GM18502 (cell line): Measurements from ENCODE around the gene CTCFL.

Source experiments
- ATAC-seq: cut with Tn5 transposase; IDR thresholded peaks from one replicate; pipeline ENCODE4 v1.9.1; 2021; ENCODE audit warnings: mild to moderate bottlenecking; ENCODE audit not compliant: unreplicated experiment, poor library complexity

Gene CTCFL

DNA sequence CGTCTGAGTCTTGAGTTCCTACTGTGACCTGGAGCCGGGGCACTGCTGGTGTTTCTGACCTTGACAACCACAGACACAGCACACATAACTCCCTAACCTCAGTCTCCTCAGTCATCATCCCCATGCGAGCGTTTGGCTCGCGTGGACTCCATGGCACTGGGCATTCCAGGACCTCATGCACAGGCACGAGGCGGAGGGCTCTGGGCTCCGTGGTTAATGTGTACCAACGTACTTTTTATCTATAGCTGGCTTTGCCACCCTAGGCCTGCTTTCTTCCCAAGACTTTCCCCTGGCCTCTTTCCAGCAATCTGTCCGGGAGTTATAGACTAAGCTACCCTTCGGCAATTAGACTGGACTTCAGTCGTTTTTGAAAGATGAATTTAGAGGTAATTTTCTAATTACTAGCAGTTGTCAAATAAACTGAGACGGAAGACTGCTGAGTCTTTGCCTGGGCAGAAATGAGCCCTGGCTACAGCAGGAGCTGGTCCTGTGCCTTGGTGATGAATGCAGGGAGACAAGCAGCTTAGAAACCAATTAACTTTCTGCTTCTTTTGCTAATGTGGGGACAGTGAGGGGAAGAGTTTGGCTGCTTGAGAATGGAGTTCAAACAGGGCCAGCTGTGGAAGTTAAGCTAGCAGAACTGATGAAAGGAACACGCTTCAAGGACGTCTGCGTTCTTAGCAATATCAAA lies 16.1 kb upstream of the CTCFL start:
- no peak for ATAC-seq

DNA sequence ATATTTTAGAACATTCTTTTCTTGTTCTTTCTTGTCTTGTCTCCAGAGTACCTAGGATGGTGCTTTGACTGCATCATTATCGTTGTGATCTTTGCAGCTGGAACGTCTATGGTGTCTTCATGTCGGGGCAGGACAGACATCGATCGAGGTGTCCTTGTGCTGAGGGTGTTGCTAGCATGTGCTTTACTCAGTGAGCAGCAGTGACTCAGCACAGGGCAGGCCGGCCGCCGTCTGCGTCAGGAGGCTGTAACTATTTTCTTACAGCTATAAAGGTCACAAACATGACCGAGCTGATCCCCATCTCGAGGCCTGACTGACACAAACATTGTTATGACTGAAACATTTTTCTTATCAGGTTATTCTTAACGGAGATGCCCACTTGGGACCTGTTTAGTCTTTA lies 14.9 kb upstream of the CTCFL start:
- no peak for ATAC-seq

DNA sequence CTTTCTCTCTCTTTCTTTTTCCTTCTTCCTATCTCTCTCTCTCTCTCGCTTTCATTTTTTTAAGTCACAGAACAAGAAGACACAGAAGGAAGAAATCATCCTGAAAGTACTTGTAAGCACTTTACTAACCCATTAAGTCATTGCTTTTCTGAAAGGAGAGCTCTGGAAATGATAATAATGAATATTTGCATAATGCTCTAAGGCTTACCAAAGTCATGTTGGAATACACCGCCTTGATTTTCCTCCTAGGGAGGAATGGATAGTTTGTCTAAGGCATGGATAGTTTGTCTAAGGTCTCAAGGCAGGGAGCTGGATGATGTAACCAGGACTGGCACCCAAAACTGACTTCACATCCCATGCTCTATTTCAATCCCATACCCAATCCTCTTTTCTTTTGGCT lies 12.9 kb upstream of the CTCFL start:
- no peak for ATAC-seq

DNA sequence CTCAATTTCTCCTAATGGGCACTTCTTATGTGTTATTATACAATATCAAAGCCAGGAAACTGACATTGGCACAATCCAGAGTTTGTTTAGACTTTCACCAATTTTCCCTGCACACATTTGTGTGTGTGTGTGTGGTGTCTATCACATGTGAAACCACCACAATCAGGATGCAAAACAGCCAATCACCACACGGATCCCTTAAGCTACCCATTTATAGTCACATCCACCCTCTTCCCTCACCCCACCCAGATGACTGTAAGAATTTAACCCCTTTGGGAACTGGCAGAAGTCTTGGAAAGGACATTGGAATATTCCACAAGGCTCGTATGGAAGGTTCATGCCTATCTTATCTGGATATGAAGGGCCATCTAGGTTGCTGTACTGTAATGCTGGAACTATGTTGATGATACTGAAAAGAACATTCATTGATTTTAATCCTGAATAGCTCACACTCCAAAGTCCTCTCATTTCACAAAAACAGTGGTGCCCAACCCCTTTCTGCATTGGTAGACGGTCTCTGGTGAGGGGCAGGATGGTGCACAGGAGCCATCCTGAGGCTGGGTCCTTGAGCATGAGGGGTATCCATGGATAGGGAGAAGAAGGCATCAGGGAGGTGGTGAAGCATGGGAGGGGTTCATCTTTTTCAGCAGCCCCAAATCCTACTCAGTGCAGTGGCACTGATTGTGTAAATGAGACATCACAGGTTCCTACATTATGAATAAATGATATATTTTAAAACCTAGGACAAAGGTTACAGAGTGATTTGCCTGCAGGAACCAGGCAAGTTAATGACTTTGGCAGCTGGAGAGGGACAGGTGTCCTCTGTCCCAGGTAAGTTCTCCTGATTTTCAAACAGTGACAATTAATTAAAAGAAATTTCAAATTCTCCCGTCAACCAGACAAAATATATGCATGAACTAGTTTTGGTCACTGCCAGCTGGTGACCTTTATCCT lies 12.1 kb upstream of the CTCFL start:
- ATAC-seq: no peak

DNA sequence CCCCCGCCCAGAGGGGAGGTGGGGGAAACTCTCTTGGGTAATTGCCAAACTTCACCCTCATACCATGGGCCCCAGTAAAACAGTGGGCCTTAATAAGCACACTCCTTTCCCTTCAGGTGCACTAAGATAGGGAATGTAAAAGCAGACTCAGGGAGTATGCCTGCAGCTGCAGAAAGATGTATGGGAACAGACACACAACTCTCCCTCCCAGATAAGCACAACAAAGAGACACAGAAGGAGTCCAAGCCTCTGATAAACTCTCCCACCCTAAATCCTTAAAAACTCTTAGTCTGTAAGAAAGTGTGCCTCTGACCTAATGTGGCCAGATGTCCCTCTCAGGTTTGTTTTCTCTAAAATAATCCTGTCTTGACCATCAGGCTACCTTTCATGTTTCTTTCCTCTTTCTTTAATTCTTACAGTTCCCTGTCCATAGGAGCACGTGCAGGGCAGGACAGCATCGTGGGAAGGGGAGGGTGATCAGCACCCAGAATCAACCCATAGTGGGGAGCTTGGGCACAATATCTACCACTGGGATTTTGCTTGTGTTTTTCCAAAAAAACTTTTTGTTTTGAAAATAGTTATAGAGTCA lies 11.3 kb upstream of the CTCFL start:
- no peak for ATAC-seq

DNA sequence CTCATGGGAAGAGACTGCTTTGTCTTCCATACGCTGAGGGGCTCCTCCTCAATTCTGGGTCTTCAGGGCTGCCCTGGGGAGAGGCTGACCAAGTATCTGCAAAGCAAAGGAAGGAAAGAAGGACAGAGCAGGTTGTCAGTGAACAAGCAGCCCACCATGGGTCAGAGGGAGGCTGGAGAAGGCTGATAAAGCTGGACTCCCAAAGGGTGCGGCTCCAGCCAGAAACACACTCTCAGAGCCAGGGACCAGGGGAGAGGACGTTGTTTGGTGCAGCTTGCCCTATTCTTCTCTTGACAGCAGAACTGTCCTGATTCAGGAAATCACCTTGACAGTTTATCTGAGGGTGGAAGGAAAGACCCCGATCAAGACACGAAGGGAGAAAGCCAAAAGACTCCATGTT lies 10.4 kb upstream of the CTCFL start:
- no peak for ATAC-seq

DNA sequence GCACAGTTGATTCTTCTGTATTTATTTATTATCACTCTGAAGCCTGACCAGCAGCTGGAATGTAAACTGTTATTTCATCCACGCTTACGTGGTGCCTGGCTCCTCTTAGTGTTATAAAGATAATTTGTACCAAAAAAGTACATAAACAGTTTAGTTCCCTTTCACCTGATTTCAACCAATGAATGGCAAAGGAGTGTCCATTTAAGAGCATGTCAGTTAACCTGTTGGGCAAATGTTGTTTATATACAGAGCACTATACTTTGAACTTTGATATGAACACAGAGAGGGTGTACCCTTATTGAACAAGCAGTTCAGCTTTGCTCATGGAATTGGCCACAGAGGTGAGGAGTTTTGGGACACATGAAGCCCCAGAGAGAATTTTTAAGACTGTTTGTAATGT lies 7.2 kb upstream of the CTCFL start:
- no peak for ATAC-seq

DNA sequence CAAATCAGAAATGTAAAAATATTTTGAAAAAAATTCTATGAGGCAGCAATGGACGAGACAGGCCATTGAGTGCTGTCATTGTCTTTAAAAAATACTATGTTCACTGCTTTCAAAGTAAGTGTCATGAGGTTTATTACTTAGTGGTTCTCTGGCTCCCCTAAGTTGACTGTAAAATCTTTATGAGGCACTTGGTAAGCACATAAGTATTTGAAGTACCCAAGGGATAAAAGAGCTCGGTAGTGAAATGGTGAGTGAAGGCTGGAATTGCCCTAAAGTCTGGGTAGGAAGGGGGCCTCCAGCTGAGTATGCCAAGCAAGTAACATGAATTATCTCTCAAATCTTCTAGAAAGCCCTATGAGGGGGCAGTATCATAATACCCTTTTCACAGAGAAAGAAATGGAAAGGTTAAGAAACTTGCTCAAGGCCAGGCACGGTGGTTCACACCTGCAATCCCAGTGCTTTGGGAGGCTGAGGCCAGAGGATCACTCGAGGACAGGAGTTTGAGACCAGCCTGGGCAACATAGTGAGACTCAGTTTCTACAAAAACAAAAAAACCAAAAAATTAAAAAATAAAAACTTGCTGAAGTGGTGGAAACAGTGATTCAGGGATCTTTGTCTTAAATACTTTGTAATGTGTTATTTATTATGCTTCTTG lies 5.5 kb upstream of the CTCFL start:
- ATAC-seq: no peak

DNA sequence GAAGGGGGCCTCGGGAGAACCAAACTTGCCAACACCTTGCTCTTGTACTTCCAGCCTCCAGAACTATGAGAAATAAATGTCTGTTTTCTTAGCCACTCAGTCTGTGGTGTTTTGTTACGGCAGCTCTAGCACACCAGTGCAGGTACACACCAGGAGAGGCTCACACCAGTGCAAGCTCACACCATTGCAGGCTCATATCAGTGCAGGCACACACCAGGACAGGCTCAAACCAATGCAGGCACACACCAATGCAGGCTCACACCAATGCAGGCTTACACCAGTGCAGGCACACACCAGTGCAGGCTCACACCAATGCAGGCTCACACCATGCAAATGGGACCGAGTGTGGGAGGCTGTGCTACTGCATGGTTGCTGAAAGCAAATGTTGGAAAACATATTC lies 4.9 kb upstream of the CTCFL start:
- ATAC-seq: no peak

DNA sequence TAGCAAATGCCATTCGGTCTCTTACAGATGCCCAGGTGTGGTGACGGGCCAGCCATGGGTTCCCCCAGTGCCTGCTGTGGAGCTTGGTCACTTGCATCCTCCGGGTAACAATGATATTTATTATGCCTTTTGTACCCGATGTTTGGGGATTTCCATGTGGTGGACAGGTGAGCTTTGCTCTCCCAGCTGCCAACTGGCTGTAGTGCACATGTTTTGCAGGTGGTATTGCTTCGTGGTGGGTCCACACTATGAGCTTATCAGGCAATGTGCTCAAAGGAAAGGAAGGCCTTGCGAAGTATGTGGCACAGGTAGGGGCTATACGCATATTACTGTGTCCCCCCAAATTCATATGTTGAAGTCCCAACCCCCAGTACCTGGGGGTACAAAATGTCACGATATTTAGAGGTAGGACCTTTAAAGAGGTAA lies 4.2 kb upstream of the CTCFL start:
- ATAC-seq: no peak

DNA sequence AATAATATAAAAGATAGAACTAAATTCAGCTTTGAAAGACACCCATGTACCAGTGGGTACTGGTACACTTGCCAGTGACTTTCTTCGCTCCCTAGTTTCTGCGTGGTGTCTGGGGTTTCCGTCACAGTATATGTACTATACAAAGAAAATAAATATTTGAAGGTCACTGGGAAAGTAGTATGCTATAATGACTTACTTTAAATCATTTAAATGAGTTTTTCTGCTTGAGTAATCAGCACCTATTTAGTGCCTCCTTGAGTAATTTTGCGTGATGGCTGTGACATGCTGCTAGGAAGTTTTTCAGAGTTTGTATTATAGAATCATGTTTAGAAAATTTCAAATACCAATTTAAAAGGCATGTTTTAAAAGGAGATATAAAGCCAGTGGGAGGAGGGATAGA lies 3.2 kb upstream of the CTCFL start:
- ATAC-seq: no peak

DNA sequence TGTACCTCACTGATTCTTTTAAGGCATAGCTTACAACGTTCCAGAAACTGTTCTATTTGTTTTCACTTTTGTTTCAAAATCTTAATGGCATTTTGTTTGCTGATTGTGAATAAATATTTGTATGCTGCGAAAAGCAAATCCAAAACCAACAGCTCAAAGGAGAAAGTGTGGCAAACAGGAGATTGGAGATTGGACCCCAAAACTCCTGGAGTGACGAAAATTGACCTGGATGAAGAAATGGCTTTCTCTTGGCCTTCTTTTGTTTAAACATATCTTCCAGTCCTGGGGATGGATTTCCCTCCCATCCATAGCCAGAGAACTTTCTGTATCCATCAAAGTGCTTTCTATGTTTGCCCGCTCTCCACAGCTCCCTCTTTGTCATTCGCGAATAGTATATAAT lies 2.8 kb upstream of the CTCFL start:
- no peak for ATAC-seq

DNA sequence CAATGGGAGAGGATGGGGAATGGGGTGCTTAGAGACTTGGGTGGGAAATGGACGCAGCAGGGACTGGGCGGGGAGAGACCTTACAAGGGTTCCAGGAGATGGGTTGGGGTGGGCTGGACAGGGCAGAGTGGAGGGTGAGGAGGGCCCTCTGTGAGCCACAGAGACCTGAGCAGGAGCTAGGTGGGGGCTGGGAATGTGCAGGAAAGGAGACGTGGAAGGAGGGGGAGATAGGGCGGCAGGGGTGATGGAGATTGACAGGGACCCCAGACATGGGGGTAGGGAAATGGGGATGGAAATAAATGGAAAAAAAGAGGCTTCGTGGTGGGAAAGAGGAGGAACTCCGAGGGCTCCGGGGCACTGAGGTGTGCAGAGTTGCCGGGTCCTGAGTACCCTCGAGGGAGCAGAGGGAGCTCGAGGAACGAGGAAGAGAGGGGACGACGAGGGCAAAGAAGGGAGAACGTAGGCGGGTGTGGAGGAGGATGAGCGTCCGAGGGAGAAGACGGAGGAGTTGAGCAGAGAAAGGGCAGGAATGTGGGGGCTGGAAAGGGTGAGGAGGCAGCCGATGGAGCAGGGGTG lies 2.0 kb upstream of the CTCFL start:
- ATAC-seq: no peak

DNA sequence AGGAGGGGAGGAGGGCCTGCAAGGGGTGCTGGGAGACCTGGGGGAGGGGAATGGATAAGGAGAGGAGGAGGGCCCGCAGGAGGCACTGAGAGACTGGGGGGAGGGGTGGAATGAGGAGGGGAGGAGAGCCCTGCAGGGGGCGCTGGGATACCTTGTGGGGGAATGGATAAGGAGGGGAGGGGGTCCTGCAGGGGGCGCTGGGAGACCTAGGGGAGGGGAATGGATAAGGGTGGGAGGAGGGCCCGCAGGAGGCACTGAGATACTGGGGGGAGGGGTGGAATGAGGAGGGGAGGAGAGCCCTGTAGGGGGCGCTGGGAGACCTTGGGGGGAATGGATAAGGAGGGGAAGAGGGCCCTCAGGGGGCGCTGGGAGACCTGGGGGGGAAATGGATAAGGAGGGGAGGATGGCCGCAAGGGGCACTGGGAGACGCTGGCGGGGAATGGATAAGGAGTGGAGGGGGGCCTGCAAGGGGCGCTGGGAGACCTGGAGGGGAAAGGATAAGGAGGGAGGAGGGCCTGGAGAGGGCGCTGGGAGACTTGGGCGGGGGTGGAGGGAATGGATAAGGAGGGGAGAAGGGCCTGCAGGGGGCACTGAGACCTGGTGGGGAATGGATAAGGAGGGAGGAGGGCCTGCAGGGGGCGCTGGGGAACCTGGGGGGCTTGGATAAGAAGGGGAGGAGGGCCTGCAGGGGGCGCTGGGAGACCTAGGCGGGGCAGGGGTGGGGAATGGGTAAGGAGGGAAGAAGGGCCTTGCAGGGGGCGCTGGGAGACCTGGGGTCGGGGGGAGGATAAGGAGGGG lies 1.3 kb upstream of the CTCFL start:
- no peak for ATAC-seq

DNA sequence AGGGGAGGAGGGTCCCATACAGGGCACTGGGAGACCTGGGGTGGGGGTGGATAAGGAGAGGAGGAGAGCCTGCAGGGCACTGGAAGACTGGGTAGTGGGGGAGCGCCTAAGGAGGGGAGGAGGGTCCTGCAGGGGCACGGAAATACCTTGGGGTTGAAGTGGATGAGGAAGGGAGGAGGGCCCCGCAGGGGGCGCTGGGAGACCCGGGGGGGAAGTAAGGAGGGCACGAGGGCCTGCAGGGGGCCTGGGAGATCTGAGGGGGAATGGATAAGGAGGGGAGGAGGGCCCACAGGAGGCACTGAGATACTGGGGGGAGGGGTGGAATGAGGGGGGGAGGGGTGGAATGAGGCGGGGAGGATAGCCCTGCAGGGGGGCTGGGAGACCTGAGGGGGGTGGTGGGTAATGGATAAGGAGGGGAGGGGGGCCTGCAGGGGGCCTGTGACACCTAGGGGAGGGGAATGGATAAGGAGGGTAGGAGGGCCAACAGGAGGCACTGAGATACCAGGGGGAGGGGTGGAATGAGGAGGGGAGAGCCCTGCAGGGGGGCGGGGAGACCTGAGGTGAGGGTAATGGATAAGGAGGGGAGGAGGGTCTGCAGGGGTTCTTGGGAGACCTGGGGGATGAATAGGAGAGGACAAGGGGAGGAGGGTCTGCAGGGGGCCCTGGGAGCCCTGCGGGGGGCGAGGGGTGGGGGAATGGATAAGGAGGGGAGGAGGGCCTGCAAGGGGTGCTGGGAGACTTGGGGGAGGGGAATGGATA lies 567 bp upstream of the CTCFL start:
- ATAC-seq: no peak

DNA sequence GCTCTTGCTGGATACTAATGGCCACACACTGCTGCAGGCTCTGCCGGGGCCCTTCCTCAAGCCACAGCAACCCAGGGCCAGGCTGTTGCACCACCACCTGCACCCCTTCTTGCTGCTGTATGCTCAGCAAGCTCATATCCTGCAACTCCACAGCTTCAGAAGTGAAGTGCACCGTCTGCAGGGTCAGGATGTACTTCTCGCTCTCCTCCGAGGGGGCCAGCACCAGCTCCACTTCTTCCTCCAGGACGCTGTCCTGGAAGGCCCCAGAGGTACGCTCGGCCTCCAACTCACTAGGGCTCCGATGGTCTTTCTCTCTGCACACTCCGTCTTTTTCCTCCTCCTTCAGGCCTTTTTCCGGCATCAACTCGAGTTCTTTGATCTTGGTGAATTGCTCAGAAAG lies 1.2 kb downstream of the CTCFL start:
- no peak for ATAC-seq

DNA sequence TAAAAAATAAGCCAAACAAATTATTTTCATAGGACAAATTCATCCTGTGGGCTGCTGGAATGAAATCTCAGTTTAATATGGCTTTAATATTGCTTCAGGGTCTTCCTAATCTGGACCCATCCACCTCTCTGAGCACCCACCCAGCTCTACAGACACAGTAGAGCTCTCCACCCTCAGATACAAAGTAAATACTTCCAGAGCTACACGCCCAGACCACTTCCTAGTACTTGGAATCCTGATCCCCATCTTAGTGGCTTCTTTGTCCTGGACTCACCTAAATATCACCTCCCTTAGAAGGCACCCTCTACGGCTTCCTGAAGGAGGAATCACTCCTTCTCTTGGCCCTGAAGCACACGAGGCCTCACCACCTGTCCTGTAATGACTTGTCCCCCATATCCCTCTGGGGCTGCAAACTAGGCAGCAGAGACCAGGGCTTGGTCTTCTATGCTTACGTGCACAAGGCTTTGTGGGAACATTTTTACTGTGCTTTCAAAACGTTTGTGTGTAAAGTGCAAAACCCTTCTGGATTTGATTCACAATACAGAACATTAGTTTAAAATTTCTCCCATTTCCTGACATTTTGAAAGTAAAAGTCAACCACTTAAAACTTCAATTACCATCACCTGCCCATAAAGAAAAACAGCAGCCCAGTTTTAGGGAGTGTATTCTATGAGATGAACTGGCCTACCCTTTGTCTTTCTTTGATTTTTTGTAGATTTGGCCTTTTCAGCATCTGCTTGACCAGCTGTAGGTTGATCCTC lies 2.4 kb downstream of the CTCFL start:
- ATAC-seq: no peak

DNA sequence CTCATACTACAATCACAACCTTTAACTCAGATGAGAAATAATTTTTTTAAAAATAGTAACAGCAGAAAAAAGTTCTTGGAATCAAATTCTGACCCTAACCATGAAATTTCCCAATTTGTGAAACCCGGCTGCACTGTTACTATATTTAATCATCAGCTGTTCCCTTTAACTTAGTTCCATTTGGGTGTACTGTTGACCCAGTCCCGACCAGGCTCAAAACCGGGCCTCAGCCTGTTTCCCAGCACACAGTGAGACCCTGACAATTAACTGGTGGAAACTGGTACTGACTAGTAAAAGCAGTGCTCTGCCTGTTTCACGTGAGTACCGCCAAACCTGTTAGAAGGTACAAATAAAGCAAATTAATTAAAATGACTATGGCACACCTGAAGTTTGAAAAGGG lies 7.0 kb downstream of the CTCFL start:
- ATAC-seq: no peak
